GM19035 (cell line): Measurements from ENCODE around the gene ARX.

Experiments used
- ATAC-seq: cut with Tn5 transposase; IDR thresholded peaks from one replicate; pipeline ENCODE4 v1.9.1; 2021; ENCODE audit not compliant: unreplicated experiment

The ARX gene

DNA sequence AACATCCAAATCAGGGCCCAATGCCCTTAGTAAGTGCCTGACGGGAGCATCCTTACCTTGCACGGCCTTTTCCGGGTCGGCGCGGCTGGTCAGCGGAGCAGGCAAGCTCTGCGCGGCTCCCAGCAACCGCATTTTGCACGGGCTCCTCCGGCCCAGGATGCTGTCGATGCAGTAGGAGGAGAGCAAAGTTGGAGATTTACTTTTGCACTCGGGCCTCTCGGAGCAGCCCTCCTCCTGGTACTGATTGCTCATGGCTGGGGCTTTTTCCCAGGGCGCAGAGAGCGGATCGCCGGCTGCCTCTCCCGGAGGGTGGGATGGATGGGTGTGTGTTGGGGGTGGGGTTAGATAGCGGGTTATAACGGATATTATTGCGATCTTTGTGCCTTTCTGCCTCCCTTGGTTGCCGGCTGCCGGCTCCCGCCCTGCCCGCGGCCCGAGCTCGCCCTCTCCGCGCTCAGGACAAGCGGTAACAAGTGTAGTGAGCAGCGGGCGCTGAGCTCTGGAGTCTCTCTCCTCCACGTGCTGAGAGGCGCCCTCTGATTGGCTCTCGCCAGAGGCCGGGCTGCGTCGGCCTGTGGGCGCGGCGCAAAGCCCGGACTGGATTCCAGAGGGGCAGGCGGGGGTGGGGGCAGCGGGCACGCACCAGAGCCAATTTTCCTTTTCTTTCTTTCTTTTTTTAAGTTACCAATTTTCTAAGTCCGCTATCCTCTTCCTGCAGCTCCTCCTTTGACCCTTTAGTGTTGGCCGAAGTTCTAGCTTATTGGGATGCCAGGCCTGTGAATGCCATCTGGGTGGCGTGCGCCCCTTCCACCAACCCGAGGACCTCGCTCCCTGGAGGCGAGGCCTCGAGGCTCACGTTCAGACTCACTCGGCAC lies at the start of gene ARX:
Gene ARX (minus strand): TSS at position 480 of the 875 bp plus-strand sequence. CDS start 228 bp downstream, at position 252.
- no peak for ATAC-seq

DNA sequence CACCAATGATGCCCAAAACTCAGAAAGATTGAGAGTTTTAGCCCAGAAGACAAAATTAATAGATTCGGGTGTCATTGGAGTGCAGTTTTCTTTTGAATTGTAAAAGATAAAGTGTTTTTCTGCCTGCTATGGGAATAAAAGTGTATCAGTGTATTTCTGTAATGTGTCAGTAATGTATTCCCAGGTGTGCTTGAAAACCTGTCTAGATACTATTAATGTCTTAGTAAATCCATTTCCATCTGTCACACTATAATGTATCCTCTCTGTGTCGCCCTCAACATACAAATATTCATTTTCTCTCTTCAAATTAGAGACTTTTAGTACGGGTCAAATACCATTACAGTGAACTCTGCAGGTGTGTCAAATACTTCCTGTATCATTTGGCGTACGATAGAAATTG lies 43.5 kb upstream of the ARX start:
- no peak for ATAC-seq

DNA sequence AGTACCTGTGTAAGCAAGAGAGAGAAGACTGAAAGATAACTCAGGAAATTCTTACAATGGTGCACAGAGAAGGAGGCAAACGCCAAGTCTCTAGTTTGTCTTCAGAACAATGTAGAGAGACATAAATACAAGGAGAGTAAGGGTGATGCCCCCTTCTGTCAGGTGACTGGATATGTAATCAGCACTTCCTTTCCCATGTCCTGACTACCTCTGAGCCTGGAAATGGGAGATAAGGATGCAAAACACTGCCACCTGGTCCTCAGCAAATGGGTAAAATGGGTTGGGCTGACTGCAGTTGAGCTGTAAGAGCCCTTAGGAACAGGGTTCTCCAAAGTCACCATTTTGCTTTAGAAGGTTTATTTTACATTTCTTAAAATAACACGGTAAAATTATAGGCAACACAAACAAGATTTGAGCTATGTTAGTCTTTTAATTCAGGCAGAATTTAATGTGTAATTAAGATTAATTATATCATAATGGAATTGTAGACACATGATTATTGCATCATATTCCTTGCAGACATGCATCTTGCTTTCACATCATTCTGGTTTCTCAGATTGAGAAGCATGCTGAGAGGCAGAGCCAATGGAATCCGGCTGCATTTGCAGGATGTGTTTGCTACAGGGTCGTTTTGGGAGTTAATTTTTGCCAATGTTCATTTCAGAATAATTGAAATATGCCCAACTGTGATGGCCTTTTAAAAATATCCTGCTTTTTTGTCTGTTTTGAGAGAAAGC lies 37.2 kb upstream of the ARX start:
- ATAC-seq, result no peak

DNA sequence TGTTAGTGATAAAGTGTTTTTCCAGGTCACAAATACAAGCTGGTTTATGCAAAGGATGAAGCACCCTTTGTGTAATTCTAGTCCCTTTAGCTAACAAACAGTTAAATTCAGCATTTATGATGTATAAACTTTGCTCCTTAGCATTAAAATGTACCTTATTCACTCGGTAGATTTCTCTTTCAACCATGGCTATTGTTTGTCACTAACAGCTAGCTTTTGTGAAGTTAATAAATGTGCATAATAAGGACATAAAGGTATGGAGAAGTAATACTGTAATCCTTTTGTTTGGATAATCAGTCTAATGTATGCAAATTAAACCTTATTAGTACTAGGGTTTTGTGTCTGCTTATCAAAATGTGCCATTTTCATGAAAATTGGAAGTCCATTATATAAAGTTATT lies 34.2 kb upstream of the ARX start:
- no peak for ATAC-seq

DNA sequence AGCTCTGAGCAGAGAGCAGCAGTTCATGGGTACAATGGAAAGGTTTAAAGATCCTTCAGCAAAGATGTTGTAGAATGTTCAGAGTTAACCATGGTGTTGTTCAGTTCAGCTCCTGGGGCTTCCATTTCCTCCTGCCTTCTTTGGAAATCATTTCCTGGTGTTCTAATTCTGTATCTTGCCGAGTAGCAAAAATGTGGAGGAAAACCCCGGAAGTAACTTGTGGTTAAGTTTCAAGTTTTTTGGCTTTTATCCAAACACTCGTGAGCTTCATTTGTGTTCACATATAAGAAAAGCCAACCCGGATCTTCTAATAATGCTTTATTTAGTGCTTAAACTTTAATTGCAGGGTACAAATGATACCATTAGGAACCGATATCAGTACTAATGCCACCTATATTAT lies 33.6 kb upstream of the ARX start:
- ATAC-seq, result no peak

DNA sequence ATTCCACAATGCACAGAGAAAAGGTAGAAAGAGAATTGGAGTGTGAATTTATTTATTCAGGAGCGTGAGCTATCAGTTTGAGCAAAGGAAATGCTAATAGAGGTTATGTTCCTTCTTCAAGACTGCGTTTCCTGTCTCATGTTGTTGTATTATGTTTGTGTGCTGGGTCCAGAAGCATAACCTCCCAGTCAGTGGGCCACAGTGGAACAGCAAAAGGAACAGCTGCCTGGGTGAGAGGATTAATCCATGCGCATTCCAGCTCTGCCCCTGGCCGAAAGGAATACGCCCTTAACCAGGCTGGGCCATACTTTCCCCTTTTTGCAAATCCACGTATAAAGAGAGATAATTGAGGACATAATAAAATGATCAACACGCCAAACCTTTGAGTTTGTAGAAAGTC lies 32.4 kb upstream of the ARX start:
- ATAC-seq, result no peak

DNA sequence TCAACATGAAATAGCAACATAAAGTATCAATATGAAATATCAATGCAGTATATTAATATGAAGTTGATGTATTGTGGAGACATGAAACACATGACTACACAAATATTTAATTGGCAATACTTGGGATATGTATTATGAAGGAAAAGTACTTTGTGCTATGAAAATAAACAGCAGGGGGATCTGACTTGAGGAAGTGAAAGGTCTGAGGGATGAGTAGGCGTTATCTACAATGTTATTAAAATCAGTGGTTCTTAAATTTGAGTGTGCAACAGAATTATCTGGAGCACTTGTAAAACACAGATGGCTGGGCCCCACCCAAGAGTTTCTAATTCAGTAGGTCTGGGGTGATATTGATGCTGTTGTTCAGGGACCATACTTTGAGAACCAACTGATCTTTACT lies 27.4 kb upstream of the ARX start:
- no peak for ATAC-seq

DNA sequence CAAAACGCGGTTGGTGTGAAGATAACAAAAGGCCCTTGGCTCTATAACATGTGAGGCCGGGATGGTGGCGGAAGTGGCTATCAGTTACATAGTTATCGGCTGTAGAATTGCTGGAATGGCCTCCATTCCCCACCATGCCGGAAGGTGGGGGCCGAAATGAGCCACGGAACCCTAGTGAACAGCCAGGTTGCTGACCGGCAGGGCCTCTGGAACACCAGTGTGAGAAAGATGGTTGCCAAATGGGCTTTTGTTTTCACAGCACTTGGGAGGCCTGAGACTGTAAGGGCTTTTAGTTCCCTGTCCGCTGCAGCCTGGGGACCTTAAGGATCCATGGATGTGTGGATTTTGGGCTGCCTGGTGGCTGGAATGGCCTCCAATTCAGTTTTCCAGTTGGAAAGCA lies 23.3 kb upstream of the ARX start:
- no peak for ATAC-seq

DNA sequence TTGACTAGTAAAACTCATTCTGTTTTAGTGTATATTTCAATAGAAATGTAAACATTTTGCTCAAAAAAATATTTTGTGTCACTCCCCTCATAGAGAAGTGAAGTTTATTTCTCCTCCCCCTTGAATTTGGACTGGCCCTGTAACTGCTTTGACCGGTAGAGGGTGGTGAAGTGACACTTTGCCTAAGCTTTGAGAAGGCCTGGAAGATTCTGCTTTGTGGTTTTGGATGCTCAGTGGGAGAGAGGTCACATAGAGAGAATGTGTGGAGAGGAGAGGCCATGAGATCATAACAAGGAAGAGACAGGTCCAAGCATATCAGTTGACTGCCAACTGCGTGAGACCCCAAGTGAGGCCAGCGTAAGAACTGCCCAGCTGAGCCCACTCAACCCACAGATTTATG lies 19.1 kb upstream of the ARX start:
- ATAC-seq, result no peak

DNA sequence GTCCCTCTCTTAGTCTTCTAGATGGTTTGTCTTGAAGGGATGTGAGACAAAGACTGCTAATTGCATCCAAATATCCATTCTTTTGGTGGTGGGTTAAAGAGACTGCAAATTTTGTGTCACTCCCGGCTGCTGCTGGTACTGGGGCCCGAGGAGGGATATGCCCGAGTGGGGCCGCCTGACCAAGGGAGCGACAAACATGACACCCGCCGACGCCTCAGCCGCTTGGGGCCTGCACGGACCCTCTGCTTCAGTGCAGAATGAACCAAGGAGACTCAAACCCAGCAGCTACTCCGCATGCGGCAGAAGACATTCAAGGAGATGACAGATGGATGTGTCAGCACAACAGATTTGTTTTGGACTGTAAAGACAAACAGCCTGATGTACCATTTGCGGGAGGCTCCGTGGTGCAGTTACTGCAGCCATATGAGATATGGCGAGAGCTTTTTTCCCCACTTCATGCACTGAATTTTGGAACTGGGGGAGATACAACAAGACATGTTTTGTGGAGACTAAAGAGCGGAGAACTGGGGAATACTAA lies 13.6 kb upstream of the ARX start:
- ATAC-seq, result no peak

DNA sequence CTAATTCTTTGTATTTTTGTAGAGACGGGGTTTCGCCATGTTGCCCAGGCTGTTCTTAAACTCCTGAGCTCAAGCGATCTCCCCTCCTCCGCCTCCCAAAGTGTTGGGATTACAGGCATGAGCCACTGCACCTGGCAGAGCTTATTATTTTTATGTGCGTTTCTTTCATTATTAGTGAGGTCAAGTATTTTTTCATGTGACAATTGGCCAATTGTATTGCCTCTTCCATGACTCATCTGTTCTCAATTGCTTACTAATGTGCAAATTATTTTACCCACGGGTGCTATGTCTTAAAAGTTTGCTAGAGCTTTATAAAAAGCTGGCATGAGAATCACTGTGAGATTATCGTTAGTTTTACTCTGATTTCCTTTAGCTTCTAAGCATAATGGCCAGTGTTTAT lies 13.0 kb upstream of the ARX start:
- ATAC-seq, result no peak

DNA sequence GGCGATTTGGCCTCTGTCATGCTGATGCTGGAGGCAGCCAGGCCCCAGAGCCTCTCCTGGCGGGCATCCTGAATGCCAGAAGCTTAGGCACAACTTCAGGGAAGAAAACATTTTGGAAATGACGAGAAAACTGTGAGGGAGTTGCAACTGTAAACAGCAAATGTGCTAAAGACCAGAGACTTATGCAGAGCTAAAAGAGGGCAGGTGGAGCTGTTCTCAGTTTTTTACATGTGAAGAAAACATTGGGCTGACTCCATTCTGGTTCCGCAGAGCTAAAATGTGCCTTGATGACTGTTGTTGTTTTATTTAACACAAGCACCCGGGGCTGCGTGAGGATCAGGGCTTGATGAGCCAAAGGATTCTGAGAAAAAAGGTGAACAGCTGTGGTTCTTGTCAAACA lies 10.8 kb upstream of the ARX start:
- ATAC-seq, result no peak

DNA sequence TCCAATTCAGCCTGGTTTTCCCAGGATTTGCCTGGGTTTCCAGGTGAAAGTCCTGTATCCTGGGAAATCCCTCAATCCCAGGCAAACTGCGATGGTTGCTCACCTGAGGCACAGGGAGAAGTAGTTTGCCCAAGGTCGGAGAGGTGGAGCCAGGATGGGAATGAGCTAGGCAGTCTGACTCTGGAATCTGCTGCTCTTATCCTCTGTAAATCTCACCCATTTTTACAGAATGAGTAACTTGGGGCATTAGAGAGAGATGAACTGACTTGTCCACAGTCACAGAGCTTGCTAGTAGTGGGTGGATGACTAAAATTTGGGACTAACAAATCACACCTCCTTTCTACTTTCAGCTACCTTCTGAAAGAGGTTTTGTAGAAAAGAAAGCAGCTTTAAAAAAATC lies 9.8 kb upstream of the ARX start:
- no peak for ATAC-seq

DNA sequence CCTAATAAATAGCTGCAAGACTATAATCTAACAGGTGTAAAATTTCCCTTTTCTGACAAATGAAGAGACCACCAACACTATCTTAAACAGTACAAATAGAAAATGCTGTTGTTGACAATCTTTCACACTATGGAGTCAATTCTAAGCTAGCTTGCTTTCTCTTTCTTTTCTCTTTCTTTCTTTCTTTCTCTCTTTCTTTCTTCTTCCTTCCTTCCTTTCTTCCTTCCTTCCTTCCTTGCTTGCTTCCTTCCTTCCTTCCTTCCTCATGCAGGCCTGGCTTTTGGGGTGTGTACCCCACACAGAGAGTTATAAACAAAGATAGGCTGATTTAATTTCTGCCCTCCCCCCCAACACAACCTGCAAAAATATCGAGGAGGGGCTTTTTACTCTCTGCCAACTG lies 8.1 kb upstream of the ARX start:
- ATAC-seq, result no peak

DNA sequence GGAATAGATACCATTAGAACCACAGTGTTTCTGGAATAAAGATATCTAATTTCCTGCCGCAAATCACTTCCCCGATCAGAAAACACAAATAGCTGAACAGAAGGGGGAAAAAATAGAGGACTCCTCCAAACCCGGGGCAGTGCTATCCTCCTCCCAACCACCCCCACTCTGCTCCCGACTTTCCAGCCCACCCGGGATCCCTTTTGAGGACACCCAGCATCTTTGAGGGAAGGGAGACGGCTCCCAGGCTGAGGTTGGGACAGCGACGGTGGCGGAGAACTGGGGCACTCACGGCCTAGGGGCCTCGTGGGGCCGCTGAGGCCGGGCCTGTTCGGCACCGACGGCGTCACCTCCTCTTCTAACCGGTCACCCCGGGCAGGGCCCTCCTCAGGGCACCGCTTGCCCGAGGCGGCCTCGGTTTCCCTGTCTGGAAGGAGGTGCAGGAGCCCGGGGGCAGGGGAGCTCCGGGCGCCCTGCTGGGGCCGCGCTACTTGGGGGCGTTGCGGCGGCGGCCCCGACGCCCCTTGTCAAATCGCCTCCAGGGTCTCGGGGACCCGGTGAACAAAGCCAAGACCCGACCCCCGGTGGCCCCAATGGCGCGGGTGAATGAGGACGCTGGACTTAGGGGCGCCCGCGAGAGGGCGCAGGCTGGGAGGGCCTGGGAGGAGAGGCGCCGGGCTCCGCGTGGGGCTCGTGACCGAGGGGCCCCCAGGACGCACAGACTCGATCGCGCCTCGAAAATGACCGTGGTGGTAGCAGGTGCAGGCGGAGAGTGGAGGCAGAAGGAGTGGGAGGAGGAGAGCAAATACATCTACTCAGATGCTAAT lies 6.9 kb upstream of the ARX start:
- no peak for ATAC-seq

DNA sequence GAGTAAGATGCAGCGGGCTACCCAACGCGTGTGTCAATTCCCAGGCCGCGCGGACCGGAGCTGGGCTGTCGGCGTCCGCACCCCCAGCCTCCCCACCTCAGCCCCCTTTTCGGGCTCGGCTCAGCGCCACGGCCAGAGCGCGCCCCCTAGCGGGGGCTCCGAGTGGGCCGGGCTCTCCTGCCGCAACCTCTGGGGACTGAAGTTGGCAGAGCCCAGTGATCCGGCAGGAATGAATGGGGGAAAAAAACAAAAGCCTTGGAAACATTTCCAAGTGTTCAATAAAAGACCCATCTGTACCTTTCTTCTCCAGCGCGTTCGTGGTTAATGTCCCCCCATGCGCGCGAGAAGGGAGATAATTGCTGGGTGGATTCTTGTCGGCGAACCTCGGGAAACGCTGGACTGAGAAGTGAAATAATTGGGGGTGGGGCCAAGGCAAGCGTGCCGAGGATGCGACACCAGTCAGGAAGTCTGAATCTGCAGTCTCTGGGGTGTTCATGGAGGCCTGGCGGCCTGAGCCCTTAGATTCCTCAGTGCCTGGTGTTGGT lies 5.2 kb upstream of the ARX start:
- ATAC-seq, result peak; percentile 71

DNA sequence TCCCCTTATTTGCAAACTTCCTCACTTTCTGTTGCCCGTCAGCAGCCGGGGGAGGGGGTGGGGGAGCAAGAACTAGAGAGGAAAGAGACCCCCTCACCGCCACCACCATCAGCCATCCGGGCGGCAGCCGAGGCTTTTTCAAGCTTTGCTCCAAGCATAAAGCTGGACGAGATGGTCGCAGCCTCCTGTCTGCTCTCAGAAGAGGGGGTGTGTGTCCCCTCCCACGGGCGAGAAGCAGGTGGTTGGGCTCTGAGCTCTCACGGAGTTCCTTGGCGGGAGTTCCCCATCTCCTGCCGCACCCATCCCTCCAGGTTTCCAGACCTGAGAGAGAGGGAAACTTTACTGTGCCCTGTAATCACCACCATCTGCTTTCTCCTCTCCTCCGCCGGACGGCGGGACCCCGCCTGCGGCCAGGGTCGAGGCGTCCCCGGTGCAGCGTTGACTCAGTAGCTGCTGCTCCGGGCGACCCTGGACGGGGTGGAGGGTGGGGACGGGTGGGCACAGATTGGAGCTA lies 4.7 kb upstream of the ARX start:
- ATAC-seq, result peak; percentile 29

DNA sequence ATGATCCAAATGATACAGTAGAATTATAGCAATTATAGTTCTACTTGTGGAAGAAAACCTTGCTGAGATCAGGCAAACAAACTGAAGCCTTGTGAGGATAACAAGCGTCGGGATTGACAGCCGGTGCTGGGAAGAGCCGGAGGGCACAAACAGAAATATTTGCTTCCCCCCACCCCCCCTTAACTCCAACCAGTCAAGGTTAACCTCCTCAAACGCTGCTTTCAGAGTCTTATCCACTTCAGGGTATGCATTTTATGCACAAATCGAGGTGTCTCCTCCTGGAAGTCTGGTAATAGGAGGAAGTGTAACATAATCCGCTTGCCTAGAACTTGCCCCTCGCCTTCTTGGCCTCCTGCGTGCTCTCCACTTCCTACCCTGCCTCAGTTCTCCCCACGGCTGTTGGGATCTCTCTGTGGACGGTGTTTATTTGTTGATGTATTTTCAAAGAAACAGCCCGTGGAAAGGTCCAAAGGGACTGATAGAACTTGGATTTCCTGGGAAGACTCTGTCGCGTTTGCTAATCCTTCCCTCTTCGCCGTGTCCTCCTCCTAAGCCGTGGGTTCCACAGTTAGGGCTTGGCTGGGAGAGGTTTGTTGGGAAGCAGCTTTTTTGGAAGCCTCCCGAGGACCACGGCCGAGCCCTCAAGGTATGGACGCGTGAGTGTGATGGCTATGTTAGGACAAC lies 4.1 kb upstream of the ARX start:
- ATAC-seq, result no peak

DNA sequence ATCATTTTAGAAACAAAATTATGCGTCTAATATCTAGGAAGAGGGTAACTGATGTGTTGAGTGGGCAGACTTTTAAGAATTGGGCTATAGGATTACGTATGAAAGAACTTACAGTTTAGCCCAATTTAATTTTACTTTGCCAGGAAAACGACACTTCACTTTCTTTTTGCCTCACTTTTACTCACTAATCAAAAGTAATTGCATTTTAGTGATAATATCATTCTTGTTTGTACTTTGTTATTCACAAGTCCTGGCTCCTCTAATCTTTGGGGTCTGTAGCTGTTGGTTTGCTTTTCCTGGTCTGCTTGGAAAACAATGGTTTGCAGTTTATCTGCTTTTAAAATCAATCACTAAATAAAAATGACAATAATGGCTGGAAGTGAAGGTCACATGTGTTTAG lies 2.9 kb upstream of the ARX start:
- no peak for ATAC-seq

DNA sequence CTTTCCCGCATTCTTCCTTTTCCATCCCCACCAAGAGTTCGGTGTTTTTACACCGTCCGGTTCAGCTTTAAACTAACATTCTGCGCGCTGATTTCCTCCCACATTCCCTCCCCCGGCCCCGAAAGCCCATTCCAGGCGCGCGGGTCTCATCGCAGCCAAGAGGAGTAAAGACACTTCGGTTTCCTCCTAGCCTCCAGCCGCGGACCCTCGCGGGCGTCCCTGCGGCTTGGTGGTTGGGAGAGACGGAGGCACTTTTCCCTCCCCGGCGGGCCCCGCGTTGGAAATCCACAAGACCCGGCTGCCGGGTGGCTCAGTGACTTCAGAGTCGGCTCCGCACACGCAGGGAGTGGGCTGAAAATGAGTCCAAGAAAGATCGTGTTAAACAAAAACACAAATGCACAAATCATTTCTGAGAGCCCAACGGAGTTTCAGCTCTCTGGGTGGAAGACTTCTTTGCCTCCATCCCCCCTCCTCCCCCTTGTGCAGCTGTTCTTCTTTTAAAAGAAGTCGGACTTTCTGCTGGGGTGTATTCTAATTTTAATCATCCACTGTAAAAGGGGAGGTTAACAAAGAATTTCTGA lies 2.0 kb upstream of the ARX start:
- no peak for ATAC-seq
